A673 (cell line): ENCODE data around the gene PPAN. TPM values are rescaled to one million over a fixed set of nuclear protein-coding genes. Genes with fewer than 3 reads are reported as not detected.

Experiments
- BruUV-seq: library from RNA; stranded (reverse); fragments of 400-500 nt; replicated peaks from 2 replicates; lab custom pipeline; 2021; lab: Mats Ljungman, UMichigan
- CTCF ChIA-PET: fragments of 300-600 bp; sonication (Branson Sonifier 250); formaldehyde crosslinking; loops from one replicate; lab custom pipeline; 2022; ENCODE audit warnings: antibody characterized with exemption; lab: Charles Lee
- POLR2A ChIA-PET: fragments of 300-600 bp; sonication (Branson Sonifier 250); formaldehyde crosslinking; loops from one replicate; lab custom pipeline; 2022; ENCODE audit warnings: antibody characterized with exemption; ENCODE audit not compliant: low non-redundant PET; lab: Charles Lee
- DNase-seq: peaks from one replicate; pipeline ENCODE4 v3.0.0-alpha.2; 2015; ENCODE audit warnings: low spot score
- H3K27ac ChIP-seq: fragments of 200-600 bp; sonication (generic); 2 replicates; pipeline ENCODE4 v1.5.1; 2016; ENCODE audit warnings: mixed run types, low read depth, mild to moderate bottlenecking, mixed read lengths, antibody characterized with exemption, low read length; ENCODE audit not compliant: poor library complexity, severe bottlenecking
- H3K27me3 ChIP-seq: fragments of 200-600 bp; sonication (generic); replicated peaks from 2 replicates; pipeline ENCODE4 v1.6.1; 2017; ENCODE audit warnings: mixed run types, low read depth, mild to moderate bottlenecking, mixed read lengths, antibody characterized with exemption, low read length; ENCODE audit not compliant: insufficient read depth, poor library complexity
- H3K36me3 ChIP-seq: fragments of 200-600 bp; sonication (generic); 2 replicates; pipeline ENCODE4 v1.6.1; 2016; ENCODE audit warnings: mixed run types, mild to moderate bottlenecking, mixed read lengths, antibody characterized with exemption, low read length; ENCODE audit not compliant: insufficient read depth, poor library complexity, severe bottlenecking
- H3K4me1 ChIP-seq: fragments of 200-600 bp; sonication (generic); 2 replicates; pipeline ENCODE4 v1.6.1; 2017; ENCODE audit warnings: mixed run types, mild to moderate bottlenecking, mixed read lengths, antibody characterized with exemption, low read length; ENCODE audit not compliant: insufficient read depth, poor library complexity, severe bottlenecking
- H3K4me3 ChIP-seq: fragments of 200-600 bp; sonication (generic); 2 replicates; pipeline ENCODE4 v1.5.1; 2016; ENCODE audit warnings: low read depth, mixed run types, mild to moderate bottlenecking, mixed read lengths, low read length; ENCODE audit not compliant: poor library complexity, severe bottlenecking
- H3K9me3 ChIP-seq: fragments of 200-600 bp; sonication (generic); 2 replicates; pipeline ENCODE4 v1.6.1; 2016; ENCODE audit warnings: mixed run types, low read depth, mild to moderate bottlenecking, mixed read lengths, antibody characterized with exemption, low read length; ENCODE audit not compliant: poor library complexity, severe bottlenecking
- EZH2 ChIP-seq: fragments of 200-600 bp; sonication (generic); IDR thresholded peaks from 2 replicates; pipeline ENCODE4 v1.6.1; 2017; ENCODE audit warnings: borderline replicate concordance, low read depth, mild to moderate bottlenecking, mixed read lengths, antibody characterized with exemption, low read length; ENCODE audit not compliant: poor library complexity, severe bottlenecking
- intact Hi-C: fragments of 100-400 bp; cut with micrococcal nuclease; formaldehyde crosslinking; loops from one replicate; pipeline ENCODE4 v1.10.0; 2022; ENCODE audit not compliant: unreplicated experiment
- total RNA-seq: library from RNA; stranded (reverse); gene quantifications from 2 replicates; pipeline ENCODE4 v1.2.3, GENCODE V29; 2021
- TF ChIP-seq, protein P1 (sequence below): fragments of 300-800, 200-600 bp; sonication (generic); conservative IDR thresholded peaks from 2 replicates; pipeline ENCODE4 v1.5.1; 2017; ENCODE audit warnings: low read depth, mild to moderate bottlenecking, antibody characterized with exemption, low read length, moderate library complexity, mixed read lengths

Gene PPAN
- total RNA-seq, 1 experiment from 2014 or later = 132 TPM

DNA sequence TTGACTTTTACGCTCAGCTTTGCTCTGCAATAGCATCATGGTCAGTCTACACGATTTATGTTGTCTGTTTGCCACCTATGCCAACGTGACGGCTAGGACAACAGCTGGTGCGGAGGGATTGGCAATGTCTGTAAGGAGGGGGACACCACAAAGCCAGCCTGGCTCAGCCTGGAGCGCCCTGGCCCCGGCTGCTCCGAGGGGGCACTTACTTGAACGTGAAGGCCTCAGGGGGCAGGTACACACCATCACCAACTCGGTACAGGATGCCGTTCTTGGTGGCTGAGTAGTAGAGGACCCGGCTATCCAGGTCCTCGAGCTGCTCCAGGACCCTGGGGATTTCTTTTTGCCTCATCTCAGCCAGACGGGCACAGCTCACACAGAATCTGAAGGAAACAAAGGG, 40.0 kb downstream of the PPAN start:
- no peak for DNase-seq
- Histone ChIP-seq H3K4me3 (no peak overlapping the region), H3K9me3 (no peaks in the 10 kb centered on the region), H3K36me3 (peaks cover 95% of the 10 kb centered on the region), H3K27me3 (no peaks in the 10 kb centered on the region), H3K27ac (no peak overlapping the region), H3K4me1 (no peaks in the 10 kb centered on the region)
- ChIA-PET POLR2A (no interaction called here), CTCF (no interaction called here)
- no TSS peak for BruUV-seq
- TF ChIP-seq, protein P1, sequence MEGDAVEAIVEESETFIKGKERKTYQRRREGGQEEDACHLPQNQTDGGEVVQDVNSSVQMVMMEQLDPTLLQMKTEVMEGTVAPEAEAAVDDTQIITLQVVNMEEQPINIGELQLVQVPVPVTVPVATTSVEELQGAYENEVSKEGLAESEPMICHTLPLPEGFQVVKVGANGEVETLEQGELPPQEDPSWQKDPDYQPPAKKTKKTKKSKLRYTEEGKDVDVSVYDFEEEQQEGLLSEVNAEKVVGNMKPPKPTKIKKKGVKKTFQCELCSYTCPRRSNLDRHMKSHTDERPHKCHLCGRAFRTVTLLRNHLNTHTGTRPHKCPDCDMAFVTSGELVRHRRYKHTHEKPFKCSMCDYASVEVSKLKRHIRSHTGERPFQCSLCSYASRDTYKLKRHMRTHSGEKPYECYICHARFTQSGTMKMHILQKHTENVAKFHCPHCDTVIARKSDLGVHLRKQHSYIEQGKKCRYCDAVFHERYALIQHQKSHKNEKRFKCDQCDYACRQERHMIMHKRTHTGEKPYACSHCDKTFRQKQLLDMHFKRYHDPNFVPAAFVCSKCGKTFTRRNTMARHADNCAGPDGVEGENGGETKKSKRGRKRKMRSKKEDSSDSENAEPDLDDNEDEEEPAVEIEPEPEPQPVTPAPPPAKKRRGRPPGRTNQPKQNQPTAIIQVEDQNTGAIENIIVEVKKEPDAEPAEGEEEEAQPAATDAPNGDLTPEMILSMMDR = no peak
- TF ChIP-seq EZH2 = no peak
- intact Hi-C loops = no loop called here

DNA sequence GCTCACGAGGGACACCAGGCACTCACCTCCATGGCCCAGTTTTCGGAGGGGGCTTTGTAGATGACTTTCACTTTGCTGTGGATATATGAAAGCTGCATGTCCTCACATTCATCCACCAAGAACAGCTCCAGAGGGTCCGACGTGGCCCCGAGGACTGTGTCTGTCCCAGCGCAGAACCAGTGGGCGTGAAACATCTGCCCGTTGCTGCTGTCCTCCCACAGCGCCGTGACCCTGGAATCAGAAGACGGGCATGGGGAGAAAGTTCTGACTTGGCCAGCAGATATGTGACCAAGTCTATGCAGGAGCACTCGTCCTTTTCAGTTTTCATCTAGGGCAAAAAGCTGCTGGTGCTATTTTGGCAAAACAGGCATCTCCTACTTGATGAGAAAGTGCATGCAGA, 43.3 kb downstream of the PPAN start:
- ChIA-PET CTCF (no interaction called here), POLR2A (no interaction called here)
- intact Hi-C loops = no loop called here
- DNase-seq = no peak
- H3K9me3 ChIP-seq = no peaks in the 10 kb centered on the region
- no peak overlapping the region for H3K4me3 ChIP-seq
- H3K27ac ChIP-seq = no peak overlapping the region
- peaks cover 95% of the 10 kb centered on the region for H3K36me3 ChIP-seq
- H3K27me3 ChIP-seq = no peaks in the 10 kb centered on the region
- H3K4me1 ChIP-seq = no peaks in the 10 kb centered on the region
- no peak for TF ChIP-seq EZH2
- TF ChIP-seq, protein P1 = no peak
- BruUV-seq = no TSS peak

DNA sequence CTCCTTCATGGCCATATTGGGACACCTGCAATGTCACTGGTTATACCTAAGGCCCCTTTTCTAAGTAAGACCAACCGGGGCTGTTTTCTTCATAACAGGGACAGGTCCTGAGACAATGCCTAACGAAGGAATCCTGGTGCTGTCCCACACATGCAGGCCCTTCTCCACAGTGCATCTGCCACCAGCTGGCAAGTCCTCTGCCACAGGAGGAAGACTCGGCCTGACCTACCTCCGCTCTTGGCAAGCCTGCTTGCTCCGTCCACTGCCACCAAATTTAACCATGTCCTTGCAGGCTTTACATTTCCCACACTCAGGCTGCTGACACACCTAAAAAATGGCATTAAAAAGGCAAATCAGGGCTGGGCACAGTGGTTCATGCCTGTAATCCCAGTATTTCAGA, 45.4 kb downstream of the PPAN start:
- Histone ChIP-seq H3K9me3 (no peaks in the 10 kb centered on the region), H3K4me1 (no peaks in the 10 kb centered on the region), H3K27ac (no peak overlapping the region), H3K4me3 (no peak overlapping the region), H3K27me3 (no peaks in the 10 kb centered on the region), H3K36me3 (peaks cover 95% of the 10 kb centered on the region)
- intact Hi-C loops = no loop called here
- ChIA-PET POLR2A (no interaction called here), CTCF (interaction anchor here (0.6 kb wide), 1 partner anchor 151 kb away, joined by 9 read pairs; no protein-coding TSS in a partner anchor)
- TF ChIP-seq, protein P1 = no peak
- TF ChIP-seq EZH2 = no peak
- BruUV-seq = no TSS peak
- no peak for DNase-seq
